ENCODE measurements around the gene MYO18B. TPM values are rescaled to one million over a fixed set of nuclear protein-coding genes. Genes with fewer than 3 reads are reported as not detected.

Gene MYO18B
- total RNA-seq, 1 donor from 2014 or later, result 144 TPM

DNA sequence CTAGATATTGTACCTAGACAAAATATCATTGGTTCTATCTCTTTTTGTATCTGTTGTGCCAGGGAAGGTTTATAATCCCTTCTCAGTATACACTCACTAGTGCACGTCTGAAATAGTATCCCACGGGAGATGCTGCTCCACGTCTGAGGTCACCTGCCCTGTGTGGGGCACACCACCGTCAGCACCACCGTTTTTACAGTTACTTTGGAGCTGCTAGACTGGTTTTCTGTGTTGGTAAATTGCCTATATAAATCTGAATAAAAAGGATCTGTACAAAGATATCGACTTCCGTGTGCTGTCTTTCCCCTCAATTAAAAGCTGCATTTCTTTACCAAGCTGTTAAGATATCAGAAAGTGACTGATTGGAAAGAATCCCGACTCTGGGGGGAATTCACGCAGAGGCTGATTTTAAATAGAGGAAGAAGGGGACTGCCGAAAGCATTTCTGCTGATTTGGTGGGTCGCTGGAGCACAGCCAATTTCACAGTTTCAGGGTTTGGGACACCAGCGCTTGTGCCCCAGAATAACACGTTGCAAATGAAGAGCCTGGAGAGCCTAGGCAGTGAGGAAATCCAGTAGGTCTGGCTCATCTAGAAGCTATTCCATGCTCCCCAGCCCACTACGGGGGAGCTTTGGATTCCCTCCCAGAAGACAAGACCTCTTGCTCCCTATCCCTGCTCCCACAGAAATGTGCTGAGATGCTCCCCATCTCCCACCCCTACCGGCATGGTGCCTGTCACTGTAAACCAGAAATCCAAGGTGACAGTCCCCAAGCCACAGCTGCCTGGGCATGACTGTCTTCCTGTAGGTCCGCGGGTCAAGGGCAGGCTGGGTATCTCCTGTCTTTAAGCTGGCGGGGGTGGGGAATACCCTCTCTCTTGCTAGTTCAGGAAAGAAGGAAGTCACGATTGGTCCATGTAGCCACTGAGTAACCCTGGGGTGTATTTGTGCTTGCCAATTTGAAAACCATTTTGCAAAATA is 12.7 kb upstream of the MYO18B start:
- Histone ChIP-seq H3K4me3 (ENCODE audit: low read length in 3 of 3) (no peak overlapping the region), H3K4me1 (ENCODE audit: control insufficient read depth in 3 of 3, insufficient read depth in 3 of 3, low read length in 3 of 3) (no peaks in the 10 kb centered on the region), H3K9me3 (ENCODE audit: control insufficient read depth in 3 of 3, low read length in 3 of 3) (no peaks in the 10 kb centered on the region), H3K27me3 (ENCODE audit: control insufficient read depth in 3 of 3, insufficient read depth in 3 of 3, low read length in 3 of 3) (no peaks in the 10 kb centered on the region), H3K27ac (ENCODE audit: low read depth, low read length) (no peak overlapping the region), H3K9ac (ENCODE audit: low read depth in 1 of 3, low read length in 3 of 3) (no peak overlapping the region), H3K36me3 (ENCODE audit: control insufficient read depth in 3 of 3, insufficient read depth in 3 of 3, low read length in 3 of 3) (no peaks in the 10 kb centered on the region)

DNA sequence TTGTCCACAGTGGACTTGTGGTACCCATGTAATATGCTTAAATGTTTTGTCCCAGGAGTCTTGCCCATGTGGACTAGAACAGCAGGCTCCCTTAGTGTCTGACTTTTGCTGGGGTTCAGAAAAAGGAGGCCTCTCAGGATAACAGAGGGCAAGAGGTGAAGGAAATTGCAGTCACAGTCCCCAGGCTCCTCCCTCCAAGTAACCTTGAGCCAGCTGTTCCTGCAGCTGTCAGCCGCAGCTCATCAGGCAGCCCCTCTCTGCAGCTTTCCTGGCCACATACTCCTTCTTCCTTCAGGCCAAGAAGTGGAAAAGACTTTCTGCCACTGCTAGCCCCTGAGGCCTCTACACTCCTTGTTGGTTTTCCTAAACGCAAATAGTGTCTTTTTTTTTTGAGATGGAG is 6.3 kb upstream of the MYO18B start:
- no peak overlapping the region for H3K4me3 ChIP-seq (ENCODE audit: low read length in 3 of 3)
- H3K27ac ChIP-seq (ENCODE audit: low read depth, low read length), result no peak overlapping the region
- H3K9me3 ChIP-seq (ENCODE audit: control insufficient read depth in 3 of 3, low read length in 3 of 3), result no peaks in the 10 kb centered on the region
- no peak overlapping the region for H3K9ac ChIP-seq (ENCODE audit: low read depth in 1 of 3, low read length in 3 of 3)
- no peaks in the 10 kb centered on the region for H3K4me1 ChIP-seq (ENCODE audit: control insufficient read depth in 3 of 3, insufficient read depth in 3 of 3, low read length in 3 of 3)
- no peaks in the 10 kb centered on the region for H3K36me3 ChIP-seq (ENCODE audit: control insufficient read depth in 3 of 3, insufficient read depth in 3 of 3, low read length in 3 of 3)
- no peaks in the 10 kb centered on the region for H3K27me3 ChIP-seq (ENCODE audit: control insufficient read depth in 3 of 3, insufficient read depth in 3 of 3, low read length in 3 of 3)

DNA sequence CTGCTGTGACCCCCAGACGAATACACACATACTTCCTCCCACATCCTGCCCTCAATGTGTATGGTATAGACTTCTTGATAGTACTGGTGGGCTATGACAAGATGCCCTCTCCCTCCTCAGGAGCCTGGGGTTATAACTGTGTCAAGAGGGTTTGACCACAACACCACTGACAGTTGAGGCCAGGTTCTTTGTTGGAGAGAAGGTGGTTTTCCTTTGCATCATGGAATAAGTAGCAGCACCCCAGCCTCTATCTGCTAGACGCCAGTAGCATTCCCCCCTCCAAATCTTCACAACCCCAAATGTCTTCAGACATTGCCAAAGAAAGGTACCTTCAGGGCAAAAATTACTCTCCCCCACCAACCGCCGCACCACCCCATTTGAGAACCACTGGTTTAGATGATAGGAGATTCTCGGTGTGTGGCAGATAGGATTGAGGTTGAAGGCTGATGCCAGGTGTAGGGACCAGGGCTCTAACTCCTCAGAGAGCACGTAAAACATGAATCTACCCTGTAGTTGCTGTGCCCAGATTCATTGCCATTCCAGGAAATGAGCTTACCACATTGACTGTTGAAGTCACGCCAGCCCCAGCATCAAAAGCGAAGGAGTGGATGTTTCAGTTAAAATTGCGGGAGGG is 5.5 kb upstream of the MYO18B start:
- no peak overlapping the region for H3K9ac ChIP-seq (ENCODE audit: low read depth in 1 of 3, low read length in 3 of 3)

DNA sequence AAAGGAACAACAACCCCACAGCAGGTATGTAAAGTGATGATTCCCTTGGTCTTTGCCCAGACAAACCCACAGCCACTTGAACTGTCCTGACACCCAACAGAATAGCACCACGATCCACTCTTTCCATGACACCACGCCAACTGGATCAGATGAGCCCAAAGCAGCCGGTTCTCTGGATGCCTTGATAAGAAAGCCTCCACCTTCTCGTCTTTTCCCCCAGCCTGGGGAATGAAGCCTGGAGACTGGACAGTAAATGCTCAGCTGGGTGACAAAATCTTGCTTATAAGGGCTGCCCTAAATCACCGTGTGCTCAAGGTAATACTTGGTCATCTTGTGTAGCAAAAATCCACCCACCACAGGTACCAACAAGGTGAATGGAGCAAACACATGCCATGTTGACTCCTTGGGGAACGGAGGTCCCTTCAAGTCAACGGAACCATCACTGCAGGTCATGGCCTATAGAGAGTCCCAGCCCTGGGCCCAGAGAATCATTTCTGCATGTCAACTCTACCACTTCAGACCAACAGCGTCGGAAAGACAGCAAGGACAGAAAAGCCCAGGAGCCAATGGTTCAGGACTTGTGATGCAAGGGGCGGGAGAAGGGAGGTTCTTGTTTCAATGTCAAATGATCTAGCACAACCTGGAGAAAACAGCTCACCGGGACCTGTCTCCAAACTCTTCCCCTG is 2.2 kb upstream of the MYO18B start:
- no peak overlapping the region for H3K9ac ChIP-seq (ENCODE audit: low read depth in 1 of 3, low read length in 3 of 3)
- H3K27ac ChIP-seq (ENCODE audit: low read depth, low read length), result no peak overlapping the region

More for the DNA sequence above, 5.5 kb upstream of the MYO18B start:
- Histone ChIP-seq H3K9me3 (ENCODE audit: control insufficient read depth in 3 of 3, low read length in 3 of 3) (no peaks in the 10 kb centered on the region), H3K4me3 (ENCODE audit: low read length in 3 of 3) (no peak overlapping the region), H3K4me1 (ENCODE audit: control insufficient read depth in 3 of 3, insufficient read depth in 3 of 3, low read length in 3 of 3) (peaks cover 3% of the 10 kb centered on the region in 3 donors), H3K36me3 (ENCODE audit: control insufficient read depth in 3 of 3, insufficient read depth in 3 of 3, low read length in 3 of 3) (no peaks in the 10 kb centered on the region), H3K27ac (ENCODE audit: low read depth, low read length) (no peak overlapping the region), H3K27me3 (ENCODE audit: control insufficient read depth in 3 of 3, insufficient read depth in 3 of 3, low read length in 3 of 3) (no peaks in the 10 kb centered on the region)

DNA sequence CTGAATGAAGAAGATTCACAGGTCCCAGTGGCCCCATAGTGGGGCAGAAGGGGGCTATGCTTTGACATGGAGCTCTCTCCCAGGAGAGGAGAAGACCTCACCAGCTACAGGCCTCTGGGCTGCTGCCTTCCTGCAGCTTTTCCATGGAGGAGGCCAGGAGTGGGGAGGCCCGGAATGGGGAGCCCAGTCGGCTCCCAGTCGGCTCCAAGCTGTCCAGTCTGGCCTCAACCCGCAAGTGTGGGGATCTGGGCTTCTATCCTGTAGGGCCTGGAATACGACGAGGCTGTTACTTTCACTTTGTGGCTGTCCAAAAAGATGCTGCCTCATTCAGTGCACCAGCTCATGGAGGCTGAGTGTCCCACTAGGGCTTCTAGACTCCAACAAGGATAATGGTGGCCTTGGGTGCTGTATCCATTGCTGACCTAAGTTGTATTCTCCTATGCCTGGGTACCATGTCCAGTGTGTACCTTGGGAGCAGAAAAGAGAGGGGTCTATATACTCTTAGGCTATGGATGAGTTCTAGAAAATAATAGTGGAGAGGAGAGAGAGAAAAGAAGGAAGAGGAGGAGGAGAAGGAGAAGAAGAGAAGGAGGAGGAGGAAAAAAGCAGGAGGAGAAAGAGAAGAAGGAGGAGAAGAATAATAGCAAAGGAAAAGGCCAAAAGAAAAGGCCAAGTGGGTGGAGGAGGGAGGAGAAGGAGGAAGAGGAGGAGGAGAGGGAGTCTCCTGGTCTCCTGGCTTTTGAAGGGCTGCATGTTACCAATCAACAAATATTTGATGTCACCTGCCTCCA is 1.1 kb downstream of the MYO18B start:
- peak overlapping the region; percentile 97 to 98 (median 98) for H3K9ac ChIP-seq (ENCODE audit: low read depth in 1 of 3, low read length in 3 of 3)
- peak overlapping the region; percentile 79 to 82 (median 81) for H3K4me3 ChIP-seq (ENCODE audit: low read length in 3 of 3)
- H3K27me3 ChIP-seq (ENCODE audit: control insufficient read depth in 3 of 3, insufficient read depth in 3 of 3, low read length in 3 of 3), result no peaks in the 10 kb centered on the region
- peak overlapping the region; percentile 98 for H3K27ac ChIP-seq (ENCODE audit: low read depth, low read length)
- H3K9me3 ChIP-seq (ENCODE audit: control insufficient read depth in 3 of 3, low read length in 3 of 3), result no peaks in the 10 kb centered on the region
- H3K36me3 ChIP-seq (ENCODE audit: control insufficient read depth in 3 of 3, insufficient read depth in 3 of 3, low read length in 3 of 3), result peaks cover 0 to 2% (median 0%) of the 10 kb centered on the region in 3 donors
- peaks cover 39 to 47% (median 41%) of the 10 kb centered on the region in 3 donors for H3K4me1 ChIP-seq (ENCODE audit: control insufficient read depth in 3 of 3, insufficient read depth in 3 of 3, low read length in 3 of 3)

More for the DNA sequence above, 2.2 kb upstream of the MYO18B start:
- H3K36me3 ChIP-seq (ENCODE audit: control insufficient read depth in 3 of 3, insufficient read depth in 3 of 3, low read length in 3 of 3), result peaks cover 0 to 2% (median 0%) of the 10 kb centered on the region in 3 donors
- no peaks in the 10 kb centered on the region for H3K9me3 ChIP-seq (ENCODE audit: control insufficient read depth in 3 of 3, low read length in 3 of 3)
- peaks cover 11 to 14% (median 13%) of the 10 kb centered on the region in 3 donors for H3K4me1 ChIP-seq (ENCODE audit: control insufficient read depth in 3 of 3, insufficient read depth in 3 of 3, low read length in 3 of 3)
- H3K4me3 ChIP-seq (ENCODE audit: low read length in 3 of 3), result no peak overlapping the region
- H3K27me3 ChIP-seq (ENCODE audit: control insufficient read depth in 3 of 3, insufficient read depth in 3 of 3, low read length in 3 of 3), result no peaks in the 10 kb centered on the region

DNA sequence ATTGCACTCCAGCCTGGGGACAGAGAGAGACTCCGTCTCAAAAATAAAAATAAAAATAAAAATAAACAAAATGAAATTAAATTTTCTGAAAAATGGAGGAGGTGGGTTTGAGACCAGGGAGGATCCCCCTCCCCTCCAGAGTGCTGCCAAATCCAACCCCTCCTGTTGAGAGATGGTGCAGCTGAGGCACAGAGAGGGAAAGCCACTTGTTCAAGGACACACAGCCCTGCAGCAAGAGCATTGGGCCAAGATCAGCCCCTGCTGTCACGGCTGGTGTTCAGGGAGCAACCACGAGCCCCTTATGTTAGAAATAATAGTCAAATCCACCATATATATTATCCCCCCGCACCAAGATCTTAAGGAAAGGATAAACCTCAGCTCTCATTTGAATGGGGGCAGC is 2.7 kb downstream of the MYO18B start:
- Histone ChIP-seq H3K4me1 (ENCODE audit: control insufficient read depth in 3 of 3, insufficient read depth in 3 of 3, low read length in 3 of 3) (peaks cover 55 to 63% (median 57%) of the 10 kb centered on the region in 3 donors), H3K27me3 (ENCODE audit: control insufficient read depth in 3 of 3, insufficient read depth in 3 of 3, low read length in 3 of 3) (no peaks in the 10 kb centered on the region), H3K27ac (ENCODE audit: low read depth, low read length) (peak overlapping the region; percentile 98), H3K4me3 (ENCODE audit: low read length in 3 of 3) (peak overlapping the region; percentile 41 to 60 (median 41)), H3K9ac (ENCODE audit: low read depth in 1 of 3, low read length in 3 of 3) (peak overlapping the region in 2 of 3 donors; percentile 4 to 12), H3K36me3 (ENCODE audit: control insufficient read depth in 3 of 3, insufficient read depth in 3 of 3, low read length in 3 of 3) (peaks cover 0 to 2% (median 0%) of the 10 kb centered on the region in 3 donors), H3K9me3 (ENCODE audit: control insufficient read depth in 3 of 3, low read length in 3 of 3) (no peaks in the 10 kb centered on the region)

DNA sequence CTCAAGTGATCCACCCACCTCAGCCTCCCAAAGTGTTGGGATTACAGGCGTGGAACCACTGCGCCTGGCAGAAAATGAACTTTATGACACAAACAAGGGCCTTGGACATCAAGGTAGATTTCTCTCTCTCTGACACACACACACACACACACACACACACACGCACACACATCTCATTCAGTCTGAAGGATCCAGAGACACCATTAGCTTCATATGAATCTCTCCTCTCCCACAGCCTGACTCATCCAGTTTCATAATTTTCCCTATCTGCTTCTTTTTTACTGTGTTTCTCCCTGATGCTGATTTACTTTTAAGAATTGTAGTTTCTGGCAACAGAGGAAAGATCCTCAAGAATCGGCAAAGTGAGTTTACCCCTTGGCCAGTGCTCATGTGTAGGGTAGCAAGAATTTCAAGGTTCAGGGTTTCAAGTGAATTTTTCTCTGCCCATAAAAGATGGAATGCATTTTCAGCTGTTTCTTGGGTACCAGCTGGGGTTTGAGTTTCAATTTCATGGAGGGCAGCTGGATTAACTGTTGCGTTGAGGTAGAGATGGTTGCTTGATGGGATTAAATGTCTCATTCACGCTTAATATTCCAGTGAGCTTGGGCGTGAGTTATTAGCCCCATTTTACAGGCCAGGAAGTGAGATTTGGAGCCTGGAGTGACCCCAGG is 3.5 kb downstream of the MYO18B start:
- H3K27ac ChIP-seq (ENCODE audit: low read depth, low read length), result peak overlapping the region; percentile 76
- no peaks in the 10 kb centered on the region for H3K9me3 ChIP-seq (ENCODE audit: control insufficient read depth in 3 of 3, low read length in 3 of 3)
- H3K4me1 ChIP-seq (ENCODE audit: control insufficient read depth in 3 of 3, insufficient read depth in 3 of 3, low read length in 3 of 3), result peaks cover 63 to 71% (median 65%) of the 10 kb centered on the region in 3 donors
- H3K36me3 ChIP-seq (ENCODE audit: control insufficient read depth in 3 of 3, insufficient read depth in 3 of 3, low read length in 3 of 3), result peaks cover 0 to 2% (median 0%) of the 10 kb centered on the region in 3 donors
- H3K9ac ChIP-seq (ENCODE audit: low read depth in 1 of 3, low read length in 3 of 3), result peak overlapping the region; percentile 4 to 55 (median 36)
- H3K4me3 ChIP-seq (ENCODE audit: low read length in 3 of 3), result peak overlapping the region; percentile 4 to 15 (median 7)
- H3K27me3 ChIP-seq (ENCODE audit: control insufficient read depth in 3 of 3, insufficient read depth in 3 of 3, low read length in 3 of 3), result no peaks in the 10 kb centered on the region

DNA sequence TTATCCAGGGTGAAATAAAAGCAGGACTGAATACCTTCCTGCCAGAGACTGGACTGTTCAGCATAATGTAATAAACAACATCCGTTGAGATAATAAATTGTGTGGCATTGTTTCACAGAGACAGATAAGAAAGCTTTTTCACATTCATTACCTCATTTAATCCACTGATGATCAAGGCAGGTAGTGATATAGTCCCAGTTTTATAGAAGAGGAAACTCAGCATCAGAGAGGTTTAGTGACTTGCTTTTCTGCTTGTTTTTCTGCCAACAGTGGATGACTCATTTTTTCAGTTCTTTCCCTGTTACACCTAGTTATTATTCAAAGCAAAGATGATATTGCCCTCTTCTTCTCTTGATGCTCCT is 4.0 kb downstream of the MYO18B start:
- Histone ChIP-seq H3K4me3 (ENCODE audit: low read length in 3 of 3) (peak overlapping the region; percentile 4 to 24 (median 16)), H3K27me3 (ENCODE audit: control insufficient read depth in 3 of 3, insufficient read depth in 3 of 3, low read length in 3 of 3) (no peaks in the 10 kb centered on the region), H3K4me1 (ENCODE audit: control insufficient read depth in 3 of 3, insufficient read depth in 3 of 3, low read length in 3 of 3) (peaks cover 66 to 76% (median 70%) of the 10 kb centered on the region in 3 donors), H3K36me3 (ENCODE audit: control insufficient read depth in 3 of 3, insufficient read depth in 3 of 3, low read length in 3 of 3) (peaks cover 0 to 2% (median 0%) of the 10 kb centered on the region in 3 donors), H3K9ac (ENCODE audit: low read depth in 1 of 3, low read length in 3 of 3) (peak overlapping the region in 2 of 3 donors; percentile 4 to 55), H3K27ac (ENCODE audit: low read depth, low read length) (peak overlapping the region; percentile 76), H3K9me3 (ENCODE audit: control insufficient read depth in 3 of 3, low read length in 3 of 3) (no peaks in the 10 kb centered on the region)
